ENCODE results near the gene DMD.

DMD gene

DNA sequence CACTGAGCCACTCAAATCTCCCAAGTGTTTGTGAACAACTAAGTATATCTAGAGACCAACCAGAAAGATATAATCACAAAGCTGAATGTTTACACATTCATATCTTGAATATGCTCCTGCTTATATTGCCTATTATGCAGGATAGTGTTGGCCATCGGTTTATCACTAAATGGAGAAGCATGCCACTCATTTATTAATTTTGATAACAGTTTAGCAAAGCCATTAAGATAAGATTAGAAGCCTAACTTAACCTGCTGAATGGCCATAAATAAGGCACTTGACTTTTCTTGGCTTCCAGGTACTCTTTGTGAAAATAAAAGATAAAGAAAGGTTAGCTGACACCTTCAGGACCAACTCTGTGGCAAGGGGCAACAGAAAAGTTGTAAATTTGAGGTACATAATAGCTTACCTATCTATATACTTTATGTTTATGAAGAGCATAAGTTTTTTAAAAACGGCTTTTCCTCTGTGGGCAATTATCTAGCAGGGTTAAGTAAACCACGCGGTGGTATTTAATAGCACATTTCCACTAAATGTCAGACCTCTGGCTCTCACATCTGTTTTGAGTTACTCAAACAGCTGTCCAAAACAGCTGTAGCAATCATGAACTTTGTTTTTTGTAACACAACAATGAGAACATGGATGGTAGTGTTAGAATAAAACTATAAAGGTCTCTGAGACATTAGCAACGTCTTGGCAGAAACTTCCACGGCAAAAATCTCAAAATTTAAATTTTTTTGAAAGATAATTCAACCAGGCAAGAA lies 2080.7 kb downstream of the DMD start:
- DNase-seq = no peak

DNA sequence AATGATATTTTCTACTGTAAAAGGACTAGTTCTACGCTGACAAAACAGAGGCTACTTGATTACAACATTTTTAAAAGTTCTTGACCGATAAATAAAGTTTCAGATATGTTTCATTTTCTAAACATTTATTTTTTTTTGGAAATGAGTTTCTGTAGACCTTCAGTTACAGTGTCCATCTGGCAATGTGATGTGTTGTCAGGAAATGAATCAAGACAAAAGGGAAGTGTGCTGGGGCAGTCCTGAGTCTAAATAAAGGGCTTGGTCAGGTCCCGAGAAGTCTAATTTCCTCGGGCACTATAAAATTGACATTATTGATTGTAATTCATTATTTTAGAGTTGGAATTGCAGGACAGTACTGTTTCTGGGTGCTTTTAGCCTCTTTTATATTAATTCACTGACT lies 2082.5 kb downstream of the DMD start:
- no peak for DNase-seq

DNA sequence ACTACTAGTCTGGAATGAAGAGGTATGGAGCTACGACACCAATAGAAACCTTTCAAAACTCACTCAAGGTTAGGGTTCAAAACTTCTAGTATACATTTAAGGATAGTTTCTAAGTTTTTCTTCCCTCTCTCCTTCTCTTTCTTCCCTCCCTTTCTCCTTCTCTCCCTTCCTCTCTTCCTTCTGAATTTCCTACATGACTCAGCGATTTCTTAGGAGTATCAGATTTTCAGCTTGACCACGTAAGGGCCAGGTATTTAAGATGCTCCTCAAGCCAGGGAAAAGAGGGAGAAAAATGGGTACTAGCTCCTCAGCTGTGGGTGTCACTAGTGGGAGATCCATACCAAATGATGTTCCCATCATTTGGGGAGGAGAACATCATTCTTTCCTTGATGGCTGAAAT lies 2083.6 kb downstream of the DMD start:
- DNase-seq = no peak

DNA sequence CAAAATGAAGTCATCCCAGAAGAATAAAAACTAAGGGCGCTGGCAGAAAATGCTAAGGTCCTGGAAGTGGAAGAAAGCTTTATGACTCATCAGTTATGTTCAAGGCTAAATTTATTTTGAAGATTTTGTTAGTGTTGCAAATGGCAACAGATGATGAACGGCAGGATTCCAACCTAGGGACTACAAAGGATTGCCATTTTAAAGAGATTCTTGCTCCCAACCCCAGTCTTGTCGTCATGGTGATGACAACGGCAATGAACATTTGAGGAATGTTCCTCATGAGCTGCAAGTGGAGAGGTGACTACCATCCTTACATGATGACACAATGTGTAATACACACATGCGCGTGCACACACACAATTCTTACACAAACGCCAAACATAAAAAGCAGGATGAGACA lies 2085.1 kb downstream of the DMD start:
- no peak for DNase-seq

DNA sequence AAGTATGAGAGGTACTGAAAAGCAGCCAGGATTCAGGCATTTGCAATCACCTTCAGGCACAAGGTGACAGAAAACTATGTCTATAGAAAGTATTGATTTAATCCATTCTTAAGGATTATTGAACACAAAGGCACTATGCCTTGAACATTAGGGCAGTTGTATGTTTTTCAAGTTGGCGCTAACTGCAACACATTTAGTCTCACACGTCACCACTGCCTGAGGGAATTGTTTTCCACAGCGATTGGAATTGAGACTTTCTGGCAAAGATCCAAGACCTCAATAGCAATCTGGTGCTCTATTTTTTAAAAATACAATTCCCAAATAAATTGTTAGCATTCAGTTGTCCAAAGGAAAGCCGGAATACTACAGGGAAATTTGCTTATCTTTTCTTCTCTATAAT lies 2086.8 kb downstream of the DMD start:
- DNase-seq = no peak

DNA sequence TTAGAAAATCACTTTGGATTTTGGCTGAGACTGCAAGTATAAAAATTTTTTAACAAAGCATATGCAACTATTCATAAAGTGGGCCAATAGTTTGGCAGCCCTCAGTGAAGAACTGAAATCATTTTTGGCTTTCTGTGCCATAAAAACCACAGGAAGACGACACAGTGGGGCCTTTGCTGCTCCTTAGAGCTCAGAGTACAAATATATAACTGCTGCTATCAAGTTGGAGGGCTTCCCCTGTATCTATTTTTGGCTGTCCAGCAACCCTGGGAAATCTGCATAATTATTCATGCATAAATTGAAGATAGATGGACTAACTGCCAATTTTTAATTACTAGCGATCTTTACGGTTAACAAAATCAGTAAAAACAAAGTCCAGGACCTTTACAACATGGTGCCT lies 2088.0 kb downstream of the DMD start:
- DNase-seq = peak in 1 of 2 experiments; percentile 1

DNA sequence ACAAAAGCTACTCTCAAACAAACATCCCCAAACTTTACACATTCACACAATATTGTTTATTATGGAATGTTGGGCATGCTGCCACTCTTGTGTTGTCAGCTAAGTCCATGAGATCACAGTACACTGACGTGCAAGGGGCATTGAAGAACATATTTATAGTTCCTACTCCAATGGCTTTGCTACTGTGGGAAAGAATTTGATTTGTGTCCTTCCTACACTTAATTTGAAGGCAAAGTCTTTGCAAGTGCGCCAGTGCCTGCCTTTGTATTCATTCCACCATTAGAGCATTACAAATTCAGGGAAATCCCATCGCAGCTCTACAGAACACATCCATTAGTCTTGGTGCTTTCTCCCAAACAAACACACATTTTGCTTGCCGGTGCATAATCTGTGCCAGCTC lies 2094.1 kb downstream of the DMD start:
- no peak for DNase-seq

DNA sequence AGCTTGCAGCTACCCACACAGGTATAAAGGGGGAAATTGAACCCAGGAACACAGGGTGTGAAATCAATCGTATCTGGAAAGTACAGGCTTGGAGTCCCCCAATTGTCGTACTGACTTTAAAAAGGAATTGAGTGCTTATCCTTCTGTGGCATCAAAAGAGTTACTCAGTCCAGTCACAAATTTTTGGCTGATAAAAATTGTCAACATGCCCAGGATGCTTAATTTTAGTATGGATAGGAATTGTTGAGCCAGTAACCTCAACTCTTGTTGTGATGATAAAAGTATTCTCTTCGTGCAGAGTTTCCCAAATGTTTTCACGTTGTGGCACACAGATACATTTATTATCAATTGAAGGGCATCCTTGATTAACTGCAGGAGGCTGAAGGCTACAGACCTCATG lies 2096.0 kb downstream of the DMD start:
- no peak for DNase-seq

DNA sequence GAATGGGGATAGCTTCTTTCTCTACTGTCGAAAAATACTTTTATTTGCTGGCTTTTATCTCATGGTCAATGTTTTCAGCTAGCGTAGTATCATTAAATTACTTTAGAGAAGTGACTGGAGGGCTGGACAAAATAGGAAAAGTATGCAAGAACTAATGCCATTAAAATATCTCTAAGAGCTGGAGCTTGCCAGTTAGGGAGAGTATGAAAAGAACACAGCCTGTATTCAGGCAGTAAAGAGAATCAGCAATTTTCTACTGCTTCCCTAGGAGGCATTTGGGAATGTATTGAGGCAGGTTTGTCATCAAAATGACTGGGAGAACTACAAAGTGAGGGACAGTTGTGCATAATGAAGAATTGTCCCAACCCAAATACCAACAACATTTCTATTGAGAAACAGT lies 2096.5 kb downstream of the DMD start:
- DNase-seq = no peak

DNA sequence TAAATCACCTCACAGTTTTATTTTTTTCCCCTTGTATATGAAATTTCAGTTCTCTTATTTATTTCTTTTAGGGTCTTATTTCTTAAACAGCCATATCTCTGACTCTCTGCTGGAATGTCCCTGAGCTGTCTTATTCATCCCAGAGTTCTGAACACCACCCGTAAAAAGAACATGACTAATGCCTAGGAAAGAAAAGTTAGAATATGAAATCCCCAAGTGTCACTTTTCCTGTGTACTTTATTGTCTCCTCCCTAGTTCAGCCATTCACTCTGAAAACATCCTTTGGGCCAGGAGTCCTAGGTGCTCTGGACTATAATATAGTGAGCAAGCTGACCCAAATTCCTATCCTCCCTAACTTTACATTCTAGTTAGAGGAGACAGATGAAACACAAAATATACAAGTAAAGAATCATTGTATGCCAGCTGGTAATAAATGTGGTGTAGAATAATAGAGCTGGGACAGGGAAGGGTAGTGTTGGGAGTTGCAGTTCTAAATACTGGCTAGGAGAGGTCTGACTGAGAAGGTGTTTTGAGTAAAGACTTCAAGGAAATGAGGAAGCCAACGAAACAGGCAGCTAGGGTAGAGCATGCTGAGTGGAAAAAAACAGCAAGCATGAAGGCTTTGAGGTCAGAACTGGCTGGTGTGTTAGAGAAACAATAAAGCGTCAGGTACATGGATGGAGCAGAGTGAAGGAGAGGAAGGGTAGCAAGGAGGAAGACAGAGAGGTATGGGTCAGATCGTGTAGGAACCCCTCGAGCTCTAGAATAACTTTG lies 2098.9 kb downstream of the DMD start:
- DNase-seq = no peak

DNA sequence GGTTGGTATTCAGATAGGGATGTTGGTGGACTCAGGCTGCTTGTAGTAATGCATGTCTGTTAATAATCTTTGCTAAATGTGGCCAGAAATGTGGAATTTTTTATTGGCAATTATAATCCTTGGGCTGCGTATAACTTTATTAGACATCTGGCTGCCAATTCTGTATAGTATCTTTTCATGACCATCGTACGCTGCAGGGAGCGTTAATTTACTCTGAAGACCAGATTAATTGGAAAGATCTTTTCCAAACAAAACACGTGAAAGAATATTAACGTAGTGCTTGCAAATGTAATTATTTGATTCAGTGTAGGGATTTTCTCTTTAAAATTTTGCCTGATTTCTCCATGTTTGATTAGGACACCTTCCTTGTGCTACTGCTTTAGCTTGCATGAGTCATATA lies 2100.7 kb downstream of the DMD start:
- DNase-seq = no peak

DNA sequence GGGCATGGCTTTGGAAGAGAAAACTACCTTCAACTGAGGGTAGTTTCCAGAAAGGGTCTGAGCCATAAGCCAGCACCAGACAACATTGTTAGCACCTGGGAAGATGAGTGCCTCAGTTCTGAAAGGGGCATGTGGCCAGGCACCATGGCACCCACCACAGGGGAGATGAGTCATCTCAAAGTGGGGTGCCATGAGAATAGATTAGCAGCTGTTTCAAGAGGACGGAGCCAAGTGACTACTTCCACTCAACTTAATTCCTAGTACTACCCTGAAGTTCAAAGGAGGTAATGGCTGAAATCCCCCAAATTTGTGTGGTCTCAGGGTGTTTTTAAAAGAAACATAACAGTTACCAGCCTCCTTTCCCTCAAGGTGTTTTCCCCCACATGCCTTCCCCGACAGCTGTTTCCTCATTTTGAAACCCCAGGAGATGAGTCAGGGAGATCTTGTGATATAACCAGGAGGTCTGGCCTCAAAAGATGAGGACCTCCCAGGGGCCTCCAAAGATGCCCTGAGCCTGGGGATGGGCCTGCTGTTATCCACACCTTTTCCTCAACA lies 2111.7 kb downstream of the DMD start:
- no peak for DNase-seq

DNA sequence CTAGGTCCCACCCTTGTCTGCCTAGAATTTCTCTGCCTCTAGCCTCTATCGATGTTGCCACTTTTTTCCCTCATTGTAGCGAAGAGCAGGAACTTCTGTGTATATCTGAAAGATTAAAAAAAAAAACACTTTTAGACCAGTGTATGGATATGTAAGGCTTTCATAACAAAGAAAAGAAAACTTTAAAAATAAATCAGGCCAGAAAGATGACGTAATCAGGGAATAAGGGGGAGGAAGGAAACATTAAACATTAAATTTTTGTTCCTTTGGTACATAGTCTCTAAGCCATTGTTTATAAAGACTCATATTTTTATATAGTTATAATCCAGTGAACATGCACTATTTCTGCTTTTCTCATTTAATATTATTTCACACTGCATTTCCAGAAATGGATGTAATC lies 2113.3 kb downstream of the DMD start:
- DNase-seq = no peak

DNA sequence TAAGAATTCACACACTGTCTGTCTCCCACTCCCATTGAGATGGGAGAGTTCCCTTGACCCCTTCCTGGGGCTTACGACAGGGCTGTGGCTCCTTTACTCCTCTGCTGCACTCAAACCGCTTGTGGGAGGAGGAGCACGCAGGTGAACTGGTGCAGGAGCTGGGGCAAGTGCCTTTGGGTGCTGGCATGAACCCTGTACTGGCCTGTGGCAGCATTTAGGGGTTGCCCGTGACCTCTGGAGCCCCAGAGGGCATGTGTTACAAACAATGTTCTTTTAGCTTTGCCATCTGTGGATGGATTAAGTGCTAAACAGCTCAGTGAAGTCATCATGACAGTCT lies 2117.7 kb downstream of the DMD start:
- no peak for DNase-seq

DNA sequence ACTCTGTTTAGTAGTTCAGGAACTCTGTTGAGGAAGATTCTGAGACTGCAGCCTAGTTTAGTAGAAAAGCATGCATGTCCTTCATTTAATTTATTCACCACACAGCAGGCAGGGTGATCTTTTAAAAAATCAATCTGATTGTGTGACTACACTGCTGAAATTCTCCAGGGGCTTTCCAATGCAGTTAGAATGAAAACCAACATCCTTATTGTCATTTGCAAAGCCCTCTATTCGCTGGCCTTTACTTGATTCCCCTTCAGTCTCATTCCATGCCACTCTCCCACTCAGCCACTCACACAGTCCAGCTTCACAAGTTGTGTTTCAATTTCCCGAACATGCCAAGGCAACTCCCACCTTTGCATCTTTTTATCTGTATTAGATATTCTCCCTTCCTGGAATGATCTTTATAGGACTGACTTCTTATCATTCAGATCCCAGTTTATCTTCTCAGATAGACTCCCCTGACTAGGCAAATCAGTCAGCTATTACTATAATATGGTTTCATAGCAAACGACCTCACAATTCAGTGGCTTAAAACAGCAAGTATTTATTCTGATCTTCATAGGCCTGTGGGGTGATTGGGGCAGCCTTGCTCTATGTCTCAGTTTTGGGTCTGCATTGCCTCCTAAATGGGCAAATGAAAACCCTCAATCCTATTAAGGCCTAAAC lies 2118.2 kb downstream of the DMD start:
- no peak for DNase-seq

DNA sequence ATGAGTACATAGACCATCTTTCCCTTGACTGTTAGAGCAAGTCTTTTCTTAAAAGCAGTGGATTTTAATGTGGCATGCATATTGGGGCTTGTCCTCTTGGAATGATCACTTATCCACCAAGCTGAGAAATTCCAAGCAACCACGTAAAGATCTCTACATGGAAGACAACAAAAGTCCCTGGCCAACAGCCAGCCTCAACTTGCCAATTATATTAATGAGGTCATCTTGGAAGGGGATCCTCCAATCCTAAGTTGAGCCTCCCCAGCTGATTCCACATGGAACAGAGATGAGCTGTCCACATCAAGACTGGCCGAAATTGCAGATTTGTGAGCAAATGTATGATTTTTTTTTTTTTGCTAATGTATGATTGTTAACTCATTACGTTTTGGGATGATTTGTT lies 2118.9 kb downstream of the DMD start:
- no peak for DNase-seq

DNA sequence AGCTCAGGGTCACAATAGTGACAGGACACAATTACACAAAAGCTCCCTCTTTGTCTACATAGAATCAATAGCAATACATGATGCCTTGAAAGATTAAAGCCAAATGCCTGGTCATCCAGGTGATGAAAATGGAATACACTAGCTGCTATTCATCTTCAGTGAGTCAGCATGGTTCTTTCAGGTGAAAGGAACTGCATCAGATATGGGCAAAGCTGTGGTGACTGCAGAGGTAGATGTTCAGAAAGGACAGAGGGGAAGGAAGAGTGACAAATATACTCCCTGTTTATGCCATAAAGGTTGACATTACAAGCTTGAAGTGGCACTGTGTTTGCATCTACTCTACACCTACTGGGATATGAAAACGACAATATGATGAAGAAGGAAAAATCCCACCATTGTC lies 2119.5 kb downstream of the DMD start:
- no peak for DNase-seq

DNA sequence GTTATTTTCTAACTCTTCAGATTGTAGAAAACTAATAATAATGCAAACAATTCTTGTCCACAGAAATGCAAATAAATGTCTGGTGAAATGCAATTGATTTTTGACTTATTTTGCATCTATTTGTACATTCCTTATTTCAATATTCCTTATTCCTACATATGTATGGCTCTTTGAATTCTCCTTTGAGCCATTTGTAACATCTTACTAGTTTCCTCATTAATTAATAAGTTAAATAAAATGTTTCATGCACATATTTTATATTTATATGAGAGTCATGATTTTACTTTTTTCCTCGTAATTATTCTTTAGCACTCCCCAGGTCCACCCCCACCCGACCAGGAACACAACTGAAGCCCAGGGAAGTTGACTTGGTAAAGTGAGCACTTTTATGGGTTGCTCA lies 2136.8 kb downstream of the DMD start:
- no peak for DNase-seq

DNA sequence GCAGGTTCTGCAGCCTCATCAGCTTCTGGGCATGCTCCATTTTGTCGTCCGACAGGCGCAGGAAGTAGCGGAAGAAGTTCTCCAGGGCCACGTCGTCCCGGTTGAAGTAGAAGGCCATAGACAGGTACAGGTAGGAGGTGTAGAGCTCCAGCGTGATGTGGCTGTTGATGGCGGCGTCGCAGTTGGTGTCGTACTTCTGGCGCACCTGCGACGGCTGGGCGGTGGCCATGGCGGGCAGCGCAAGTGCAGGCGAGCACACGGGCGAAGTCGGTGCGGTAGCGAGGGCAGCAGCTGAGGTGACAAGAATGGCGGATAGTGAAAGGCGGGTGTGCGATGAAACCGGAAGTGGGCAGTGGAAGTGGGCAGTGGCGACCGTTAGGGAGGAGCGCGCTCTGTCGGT lies 2139.6 kb downstream of the DMD start, which contains the start of gene FTHL17:
Gene FTHL17 (minus strand): TSS at position 317 of the 400 bp plus-strand sequence. CDS start 88 bp downstream, at position 229.
- no peak for DNase-seq

DNA sequence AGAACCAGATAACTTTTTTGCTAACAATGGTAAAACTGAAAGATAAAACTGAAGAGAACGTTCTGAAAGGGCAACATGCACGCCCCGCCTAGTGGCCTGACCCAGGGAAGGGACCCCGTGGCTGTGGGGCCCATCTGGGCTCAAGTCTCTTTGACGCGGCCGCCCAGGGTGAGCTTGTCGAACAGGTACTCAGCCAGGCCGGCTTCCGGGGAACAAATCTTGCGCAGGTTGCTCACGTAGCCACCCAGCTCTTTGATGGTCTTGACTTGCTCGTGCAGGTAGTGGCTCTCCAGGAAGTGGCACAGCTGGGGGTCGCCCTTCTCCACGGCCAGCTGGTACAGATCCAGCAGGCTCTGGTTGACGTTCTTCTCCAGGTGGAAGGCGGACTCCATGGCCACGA lies 2140.1 kb downstream of the DMD start:
- no peak for DNase-seq

DNA sequence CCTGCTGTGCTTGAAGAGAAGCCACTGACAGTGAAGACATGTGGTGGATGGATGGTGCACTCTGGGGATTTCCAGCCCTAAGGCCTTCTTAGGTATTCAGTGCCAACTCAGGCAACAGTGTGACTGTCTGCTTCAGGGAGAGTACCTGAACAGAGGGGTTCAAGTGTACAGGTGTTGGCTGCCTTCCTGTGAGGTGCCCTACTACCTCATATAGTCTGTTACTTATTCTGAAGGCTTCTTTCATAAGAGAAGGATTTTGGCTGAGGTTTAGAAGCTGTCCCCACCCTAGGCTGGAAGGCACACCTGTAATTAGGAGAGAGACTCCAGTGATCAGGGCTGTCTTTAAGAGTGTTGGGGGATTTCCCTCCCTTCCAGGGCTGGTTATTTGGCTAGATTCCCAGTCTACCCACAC lies 2141.3 kb downstream of the DMD start:
- DNase-seq = no peak
